HG02981 (cell line): ENCODE results near the gene RTN4IP1.

ENCODE experiments used
- ATAC-seq: cut with Tn5 transposase; IDR thresholded peaks from one replicate; pipeline ENCODE4 v1.9.1; 2021; ENCODE audit warnings: mild to moderate bottlenecking, moderate library complexity; ENCODE audit not compliant: unreplicated experiment

RTN4IP1 gene

GRCh38 chr6:106525107-106525881 lies 104.0 kb downstream of the RTN4IP1 start:
- peak; percentile 43 for ATAC-seq

GRCh38 chr6:106522562-106523250 lies 106.6 kb downstream of the RTN4IP1 start:
- no peak for ATAC-seq
